ENCODE results near the gene TM2D1.
"Not testable (repeated sequence)": the region's sequence is repeated elsewhere in the genome, so short reads cannot be mapped to it uniquely, and the experiment has no call there.

The TM2D1 gene

GRCh38 chr1:61741711-61742619 lies 17.0 kb upstream of the TM2D1 start, which contains the start of gene PATJ:
TSS of gene PATJ (plus strand) at chr1:61742480. CDS start at chr1:61762893, 20,413 bp downstream.
- TF ChIP-seq, protein P1, sequence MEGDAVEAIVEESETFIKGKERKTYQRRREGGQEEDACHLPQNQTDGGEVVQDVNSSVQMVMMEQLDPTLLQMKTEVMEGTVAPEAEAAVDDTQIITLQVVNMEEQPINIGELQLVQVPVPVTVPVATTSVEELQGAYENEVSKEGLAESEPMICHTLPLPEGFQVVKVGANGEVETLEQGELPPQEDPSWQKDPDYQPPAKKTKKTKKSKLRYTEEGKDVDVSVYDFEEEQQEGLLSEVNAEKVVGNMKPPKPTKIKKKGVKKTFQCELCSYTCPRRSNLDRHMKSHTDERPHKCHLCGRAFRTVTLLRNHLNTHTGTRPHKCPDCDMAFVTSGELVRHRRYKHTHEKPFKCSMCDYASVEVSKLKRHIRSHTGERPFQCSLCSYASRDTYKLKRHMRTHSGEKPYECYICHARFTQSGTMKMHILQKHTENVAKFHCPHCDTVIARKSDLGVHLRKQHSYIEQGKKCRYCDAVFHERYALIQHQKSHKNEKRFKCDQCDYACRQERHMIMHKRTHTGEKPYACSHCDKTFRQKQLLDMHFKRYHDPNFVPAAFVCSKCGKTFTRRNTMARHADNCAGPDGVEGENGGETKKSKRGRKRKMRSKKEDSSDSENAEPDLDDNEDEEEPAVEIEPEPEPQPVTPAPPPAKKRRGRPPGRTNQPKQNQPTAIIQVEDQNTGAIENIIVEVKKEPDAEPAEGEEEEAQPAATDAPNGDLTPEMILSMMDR (conservative IDR thresholded peaks at IDR 0.05): no peak
- peak within 1 kb of the TSS; percentile 99 for H3K27ac ChIP-seq

DNA sequence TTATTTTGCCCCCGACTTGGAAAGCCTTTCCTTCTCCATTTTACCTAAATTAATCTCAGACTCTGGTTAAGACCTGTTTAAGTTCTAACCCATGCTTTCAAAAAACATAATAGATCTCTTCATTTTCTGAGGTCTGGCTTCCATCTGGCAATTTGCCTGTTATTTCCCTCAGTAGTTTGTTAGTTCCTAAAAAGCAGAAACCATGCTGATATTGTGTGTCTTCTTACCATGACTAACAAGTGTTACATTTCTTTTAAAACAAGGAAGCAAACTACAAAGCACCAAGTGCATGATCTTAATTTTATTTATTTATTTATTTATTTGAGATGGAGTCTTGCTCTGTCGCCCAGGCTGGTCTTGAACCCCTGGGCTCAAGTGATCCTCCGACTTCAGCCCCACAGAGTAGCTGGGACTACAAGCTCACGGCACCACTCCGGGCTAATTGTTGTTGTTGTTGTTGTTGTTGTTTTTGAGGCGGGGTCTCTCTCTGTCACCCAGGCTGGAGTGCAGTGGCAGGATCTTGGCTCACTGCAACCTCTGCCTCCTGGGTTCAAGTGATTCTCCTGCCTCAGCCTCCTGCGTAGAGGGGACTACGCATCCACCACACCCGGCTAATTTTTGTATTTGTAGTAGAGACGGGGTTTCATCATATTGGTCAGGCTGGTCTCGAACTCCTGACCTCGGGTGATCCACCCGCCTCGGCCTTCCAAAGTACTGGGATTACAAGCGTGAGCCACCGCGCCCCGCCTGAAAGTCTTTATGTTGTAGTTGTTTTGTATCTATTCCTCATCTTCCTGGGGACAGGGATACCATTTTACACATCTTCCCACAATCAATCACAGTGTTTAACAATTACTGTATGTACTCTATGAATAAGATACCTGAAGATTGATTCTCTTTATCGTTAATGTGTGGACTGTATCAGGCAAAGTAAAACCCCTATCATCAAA lies 16.1 kb upstream of the TM2D1 start:
- peak overlapping the region; percentile 99 for H3K27ac ChIP-seq
- TF ChIP-seq, protein P1 (conservative IDR thresholded peaks at IDR 0.05): no peak

DNA sequence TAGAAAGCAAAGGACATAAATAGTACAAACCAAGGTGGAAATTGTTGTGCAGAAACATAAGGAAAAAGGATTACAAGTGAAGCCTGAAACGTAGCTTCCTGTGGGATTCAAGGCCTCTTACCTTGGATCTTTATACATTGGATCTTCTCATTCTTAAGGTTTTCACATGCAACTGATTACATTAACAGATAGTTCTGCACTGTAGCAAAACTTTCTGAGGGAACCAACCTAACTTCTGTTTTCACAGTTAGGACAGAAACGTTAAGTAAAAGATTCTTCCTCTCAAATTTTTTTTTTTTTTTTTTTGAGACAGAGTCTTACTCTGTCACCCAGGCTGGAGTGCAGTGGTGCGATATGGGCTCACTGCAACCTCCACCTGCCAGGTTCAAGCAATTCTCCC lies 7.8 kb upstream of the TM2D1 start:
- H3K27ac ChIP-seq: no peak overlapping the region
- TF ChIP-seq, protein P1 (conservative IDR thresholded peaks at IDR 0.05): no peak

DNA sequence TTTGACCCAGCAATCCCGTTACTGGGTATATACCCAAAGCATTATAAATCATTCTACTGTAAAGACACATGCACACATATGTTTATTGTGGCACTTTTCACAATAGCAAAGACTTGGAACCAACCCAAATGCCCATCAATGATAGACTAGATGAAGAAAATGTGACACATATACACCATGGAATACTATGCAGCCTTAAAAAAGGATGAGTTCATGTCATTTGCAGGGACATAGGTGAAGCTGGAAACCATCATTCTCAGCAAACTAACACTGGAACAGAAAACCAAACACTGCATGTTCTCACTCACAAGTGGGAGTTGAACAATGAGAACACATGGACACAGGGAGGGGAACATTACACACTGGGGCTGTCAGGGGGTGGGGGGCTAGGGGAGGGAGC lies 5.7 kb upstream of the TM2D1 start:
- not testable (repeated sequence) for H3K27ac ChIP-seq

GRCh38 chr1:61727544-61727943 lies 2.6 kb upstream of the TM2D1 start:
- TF ChIP-seq, protein P1 (conservative IDR thresholded peaks at IDR 0.05): no peak
- H3K27ac ChIP-seq: no peak overlapping the region

DNA sequence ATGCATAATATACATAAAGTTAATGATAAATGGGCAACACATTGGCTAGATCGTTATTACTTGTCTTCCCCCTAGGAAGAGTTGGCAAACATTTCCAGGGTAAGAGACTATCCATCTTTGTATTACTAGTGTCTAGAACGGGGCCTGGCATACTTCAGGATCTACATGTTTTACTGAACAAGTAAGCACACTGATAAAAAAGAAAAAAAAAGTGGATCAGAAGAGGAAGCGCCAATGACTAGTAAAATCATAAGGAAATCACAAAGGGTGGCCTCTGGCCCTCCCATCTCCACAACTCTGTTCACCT lies 482 bp downstream of the TM2D1 start:
- H3K27ac ChIP-seq: peak overlapping the region; percentile 88
- TF ChIP-seq, protein P1 (conservative IDR thresholded peaks at IDR 0.05): no peak

GRCh38 chr1:61718996-61719663 lies 5.8 kb downstream of the TM2D1 start:
- not testable (repeated sequence) for H3K27ac ChIP-seq

- TF ChIP-seq, protein P1 (conservative IDR thresholded peaks at IDR 0.05): no peak
- H3K27ac ChIP-seq: peak overlapping the region; percentile 24; the same call in 1 of the 2 replicates
Observed at GRCh38 chr1:61711969-61712368, 13.0 kb downstream of the TM2D1 start.

- H3K27ac ChIP-seq: not testable (repeated sequence)
Observed at GRCh38 chr1:61711257-61711656, 13.7 kb downstream of the TM2D1 start.
